Stimulated activated CD8-positive, alpha-beta memory T cell treated with anti-CD3 and anti-CD28 coated beads, Interleukin-7, amount 100 ng/mL, for 1 hour (primary cell): ENCODE results near the gene APOA5.
"Not testable (repeated sequence)": the region's sequence is repeated elsewhere in the genome, so short reads cannot be mapped to it uniquely, and the experiment has no call there.

ENCODE experiments used
- DNase-seq, 2 donors: peaks; one replicate each; pipeline ENCODE4 v3.0.0-alpha.2; 2020; ENCODE audit warnings: low read depth in 2 of 2

Gene APOA5

DNA sequence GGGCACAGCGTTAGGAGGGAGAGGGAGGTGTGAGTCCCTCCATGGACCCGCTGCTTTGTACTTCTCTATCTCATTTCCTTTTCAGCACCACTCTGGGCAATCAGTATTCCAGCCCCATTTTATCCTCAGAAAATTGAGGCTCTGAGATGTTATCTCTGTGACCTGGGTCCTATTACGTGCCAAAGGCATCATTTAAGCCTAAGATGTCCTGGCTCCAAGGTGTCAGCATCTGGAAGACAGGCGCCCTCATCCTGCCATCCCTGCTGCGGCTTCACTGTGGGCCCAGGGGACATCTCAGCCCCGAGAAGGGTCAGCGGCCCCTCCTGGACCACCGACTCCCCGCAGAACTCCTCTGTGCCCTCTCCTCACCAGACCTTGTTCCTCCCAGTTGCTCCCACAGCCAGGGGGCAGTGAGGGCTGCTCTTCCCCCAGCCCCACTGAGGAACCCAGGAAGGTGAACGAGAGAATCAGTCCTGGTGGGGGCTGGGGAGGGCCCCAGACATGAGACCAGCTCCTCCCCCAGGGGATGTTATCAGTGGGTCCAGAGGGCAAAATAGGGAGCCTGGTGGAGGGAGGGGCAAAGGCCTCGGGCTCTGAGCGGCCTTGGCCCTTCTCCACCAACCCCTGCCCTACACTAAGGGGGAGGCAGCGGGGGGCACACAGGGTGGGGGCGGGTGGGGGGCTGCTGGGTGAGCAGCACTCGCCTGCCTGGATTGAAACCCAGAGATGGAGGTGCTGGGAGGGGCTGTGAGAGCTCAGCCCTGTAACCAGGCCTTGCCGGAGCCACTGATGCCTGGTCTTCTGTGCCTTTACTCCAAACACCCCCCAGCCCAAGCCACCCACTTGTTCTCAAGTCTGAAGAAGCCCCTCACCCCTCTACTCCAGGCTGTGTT lies 37.2 kb upstream of the APOA5 start:
- no peak for DNase-seq

DNA sequence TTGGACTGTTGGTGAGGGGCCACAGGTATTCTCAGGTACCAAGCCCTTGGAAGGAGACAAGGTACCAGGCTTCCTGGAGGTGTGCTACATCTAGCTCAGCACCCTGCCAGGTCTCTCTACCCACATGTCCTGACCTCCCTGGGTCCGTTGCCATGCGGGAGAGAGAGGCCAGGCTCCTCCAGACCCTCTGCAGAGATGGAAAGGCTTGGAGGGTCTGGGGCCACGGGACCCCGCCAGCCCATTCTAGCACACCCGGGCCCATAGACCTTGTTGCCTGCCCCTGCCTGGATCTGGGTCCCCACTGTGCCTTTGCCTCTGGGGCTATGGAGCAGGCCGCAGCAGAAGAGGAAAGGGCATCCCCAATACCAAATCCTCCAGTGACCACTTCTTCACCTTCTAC lies 35.8 kb upstream of the APOA5 start:
- DNase-seq = no peak

DNA sequence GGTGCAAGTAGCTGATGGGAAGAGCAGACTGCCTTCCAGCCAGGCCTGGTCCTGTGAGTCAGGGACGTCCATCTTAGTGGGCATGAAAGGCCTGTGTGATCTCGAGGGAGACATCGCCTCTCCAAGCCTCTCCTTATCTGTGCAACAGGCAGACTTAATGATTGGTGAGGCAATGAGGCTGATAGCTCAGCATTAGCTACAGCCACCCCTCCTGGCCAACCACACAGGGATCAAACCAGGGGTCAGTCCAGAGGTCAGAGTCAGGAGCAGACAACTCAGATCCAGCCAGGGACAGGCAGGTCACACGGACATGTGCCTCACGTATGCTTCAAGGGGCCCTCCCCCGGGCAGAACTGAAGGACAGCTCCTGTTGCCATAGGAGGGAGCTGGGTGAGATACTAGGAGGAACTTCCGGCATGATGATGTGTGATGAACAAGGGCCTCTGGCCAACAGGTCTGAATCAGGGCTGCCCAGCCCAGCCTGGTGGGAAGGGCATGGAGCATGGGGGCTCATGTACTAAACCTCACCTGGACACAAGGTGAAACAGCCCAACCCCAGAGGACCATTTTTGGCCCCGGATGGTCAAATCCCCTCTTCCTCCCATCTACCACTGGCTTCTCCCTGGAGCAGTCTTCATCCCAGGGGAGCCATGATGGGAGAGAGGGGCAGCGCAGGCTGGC lies 35.2 kb upstream of the APOA5 start:
- DNase-seq = no peak

DNA sequence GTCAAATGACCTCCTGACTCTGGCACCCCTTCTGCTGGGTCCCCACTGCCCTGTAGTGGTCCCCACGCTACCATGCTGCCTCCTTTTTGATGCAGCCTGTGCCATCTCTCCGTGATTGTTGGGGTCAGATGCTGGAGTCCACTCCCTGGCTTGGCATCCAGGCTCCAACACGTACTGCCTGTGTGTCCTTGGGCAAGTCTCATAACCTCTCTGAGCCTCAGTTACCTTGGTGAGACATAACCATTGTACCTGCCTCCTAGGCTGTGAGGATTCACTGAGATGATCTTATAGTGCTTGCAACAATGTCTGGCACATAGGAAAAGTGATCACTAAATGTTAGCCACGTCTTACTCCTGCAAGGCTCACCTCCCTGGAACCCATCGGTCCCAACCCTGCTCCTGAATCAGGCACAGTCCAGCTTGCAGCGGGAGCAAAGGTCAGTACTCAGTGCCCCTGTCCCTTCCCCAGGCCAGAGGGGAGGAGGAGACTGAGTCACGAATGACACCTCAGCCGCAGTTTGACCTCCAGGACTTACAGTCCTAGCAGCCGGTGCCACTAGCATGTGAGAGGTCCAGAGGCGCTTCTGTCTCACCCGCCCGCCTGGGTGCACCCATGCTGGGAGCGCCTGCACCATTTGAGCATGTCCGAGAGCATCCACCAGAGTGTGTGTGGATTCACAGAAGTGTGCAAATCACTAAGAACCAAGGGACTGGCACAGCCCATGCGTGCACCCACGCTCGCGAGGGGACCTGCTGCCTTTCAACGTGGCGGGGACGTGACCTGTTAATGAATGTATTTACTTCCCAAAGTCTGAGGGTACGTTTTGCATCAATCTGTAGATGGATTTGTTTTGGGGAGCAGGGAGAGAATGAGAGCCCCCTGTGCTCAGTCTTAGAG lies 34.4 kb upstream of the APOA5 start:
- no peak for DNase-seq

DNA sequence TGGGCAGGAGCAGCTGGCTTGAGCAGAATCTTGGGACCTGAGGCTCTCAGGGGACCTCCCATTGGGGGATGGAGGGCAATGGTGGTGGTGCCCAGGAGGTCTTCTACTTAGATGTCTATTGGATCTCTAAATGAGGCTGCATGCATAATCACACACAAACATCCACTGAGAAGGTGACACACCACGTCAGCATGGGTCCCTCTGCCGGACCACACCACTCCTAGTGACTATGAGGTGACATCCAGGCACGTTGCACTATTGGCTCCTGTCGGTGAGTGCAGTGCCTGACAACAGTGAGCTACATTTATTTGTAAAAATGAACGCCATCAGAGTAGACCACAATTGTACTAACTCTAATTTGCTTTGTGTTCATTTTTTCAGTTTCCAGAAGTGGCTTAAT lies 33.8 kb upstream of the APOA5 start:
- DNase-seq = no peak

DNA sequence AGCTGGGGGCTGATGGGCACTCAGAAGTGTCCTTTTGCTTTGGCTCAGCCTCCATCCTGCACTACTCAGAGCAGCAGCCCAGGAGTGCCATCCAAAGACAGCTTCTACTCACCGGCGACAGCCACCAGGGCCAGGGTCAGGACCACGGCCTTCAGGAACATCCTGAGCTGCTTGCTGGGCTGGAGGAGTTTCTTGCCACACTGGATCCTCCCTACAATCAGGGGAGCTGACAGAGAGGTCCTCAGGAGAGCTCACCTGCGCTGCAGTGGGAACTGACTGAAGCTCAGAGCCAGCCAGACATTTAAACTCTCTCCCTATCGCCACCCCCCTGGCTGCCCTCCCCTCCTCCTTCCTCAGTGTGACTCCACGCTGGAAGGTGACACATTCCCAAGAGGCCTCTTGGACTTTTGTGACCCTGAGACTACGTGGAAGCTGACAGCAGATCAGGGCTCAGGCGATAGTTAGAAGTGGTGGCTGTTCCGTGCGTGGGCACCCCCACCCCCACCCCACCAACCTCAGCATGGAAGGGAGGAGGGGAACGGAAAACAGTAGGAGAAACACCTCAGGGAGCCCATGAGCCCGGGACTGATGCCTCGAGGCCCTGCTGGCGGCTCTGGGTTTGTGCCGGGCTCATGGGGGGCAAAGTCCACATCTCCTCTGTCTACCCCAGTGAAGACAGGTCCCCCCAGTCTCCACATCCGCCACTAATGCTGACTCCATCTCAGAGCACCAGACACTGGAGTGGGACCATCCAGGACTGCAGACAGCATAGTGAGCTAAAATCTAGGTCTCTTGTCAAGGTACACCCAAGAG lies 31.6 kb upstream of the APOA5 start, which contains the start of gene APOA4:
APOA4 (minus strand) TSS at position 274 of the 813 bp plus-strand sequence; CDS start at position 161, 113 bp downstream.
- DNase-seq = no peak

DNA sequence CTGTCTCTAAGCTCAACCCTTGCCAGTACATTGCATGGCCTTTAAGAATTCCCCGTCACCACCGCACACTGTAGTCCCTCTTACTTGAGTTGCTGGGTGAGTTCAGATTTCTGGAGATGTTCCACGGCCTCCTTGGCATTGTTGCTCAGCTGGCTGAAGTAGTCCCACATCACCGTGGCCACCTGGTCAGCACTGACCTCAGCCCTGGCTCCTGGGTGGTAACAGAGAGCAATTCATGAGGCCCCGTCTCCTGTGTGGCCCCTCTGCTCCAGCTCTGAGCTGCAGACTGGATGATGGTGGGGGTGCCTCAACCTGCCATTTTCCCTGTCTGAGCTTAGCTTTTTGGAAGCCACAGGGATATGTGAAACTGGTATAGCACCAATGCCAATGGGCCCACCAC lies 30.9 kb upstream of the APOA5 start:
- DNase-seq = no peak

DNA sequence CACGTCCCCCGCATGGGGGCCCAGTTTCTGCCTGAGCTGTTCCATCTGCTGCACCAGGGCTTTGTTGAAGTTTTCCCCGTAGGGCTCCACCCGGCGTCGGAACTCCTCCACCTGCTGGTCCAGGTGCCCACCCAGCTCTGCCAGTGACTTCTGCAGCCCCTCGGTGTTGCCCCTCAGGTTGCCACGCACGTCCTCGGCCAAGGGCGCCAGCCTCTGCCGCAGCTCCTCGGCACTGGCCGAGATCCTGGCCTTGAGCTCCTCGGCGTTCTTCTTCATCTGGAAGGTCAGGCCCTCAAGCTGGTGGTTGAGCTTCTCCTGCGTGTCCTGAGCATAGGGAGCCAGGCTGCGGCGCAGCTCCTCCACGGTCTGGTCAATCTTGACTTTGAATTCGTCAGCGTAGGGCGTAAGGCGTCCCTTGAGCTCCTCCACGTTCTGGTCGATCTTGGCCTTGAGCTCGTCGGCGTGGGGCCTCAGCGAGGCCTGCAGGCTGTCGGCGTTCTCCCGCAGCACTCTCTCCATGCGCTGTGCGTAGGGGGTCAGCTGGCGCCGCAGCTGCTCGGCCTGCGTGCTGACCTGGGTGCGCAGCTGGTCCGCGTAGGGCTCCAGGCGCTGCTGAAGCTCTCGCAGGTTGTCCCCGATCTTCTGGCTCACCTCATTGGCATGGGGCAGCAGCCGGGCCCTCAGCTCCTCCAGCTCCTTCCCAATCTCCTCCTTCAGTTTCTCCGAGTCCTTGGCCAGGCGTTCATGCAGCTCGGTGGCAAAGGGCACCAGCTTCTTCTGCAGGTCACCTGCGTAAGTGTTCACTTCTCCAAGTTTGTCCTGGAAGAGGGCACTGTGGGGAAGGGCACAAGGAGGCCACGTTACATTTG lies 29.6 kb upstream of the APOA5 start:
- DNase-seq = no peak

DNA sequence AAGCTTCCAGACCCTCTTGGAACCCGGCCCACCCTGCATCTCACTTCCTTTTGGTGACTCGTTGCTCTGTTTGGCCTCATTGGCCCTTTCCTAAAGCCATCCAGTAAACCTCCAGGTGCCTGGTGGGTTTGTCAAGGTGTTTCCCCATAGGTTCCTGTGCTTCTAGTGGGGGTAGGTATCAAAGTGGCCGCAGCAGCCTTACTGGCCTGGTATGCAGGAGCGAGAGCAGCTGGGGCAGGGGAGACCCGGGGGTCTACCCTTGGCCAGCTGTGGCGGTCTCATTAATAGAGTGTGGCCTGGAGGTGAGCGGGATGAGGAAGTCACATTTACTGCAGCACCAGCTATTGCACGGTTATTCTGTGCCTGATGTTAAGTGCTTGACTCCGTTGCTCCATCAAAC lies 27.4 kb upstream of the APOA5 start:
- DNase-seq = no peak

DNA sequence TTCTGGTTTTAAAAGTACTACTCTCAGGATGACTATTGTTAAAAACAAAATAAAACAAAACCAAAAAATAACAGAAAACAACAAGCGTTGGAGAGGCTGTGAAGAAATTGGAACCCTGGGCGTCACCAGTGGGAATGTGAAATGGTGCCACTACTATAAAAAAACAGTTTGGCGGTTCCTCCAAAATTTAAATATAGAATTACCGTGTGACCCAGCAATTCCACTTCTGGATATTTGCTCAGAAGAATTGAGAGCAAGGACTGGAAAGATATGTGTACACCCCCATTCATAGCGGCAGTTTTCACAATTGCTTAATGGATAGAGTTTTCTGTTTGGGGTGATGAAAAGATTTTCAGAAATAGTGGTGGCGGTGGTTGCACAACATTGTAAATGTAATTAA lies 22.8 kb upstream of the APOA5 start:
- no peak for DNase-seq

DNA sequence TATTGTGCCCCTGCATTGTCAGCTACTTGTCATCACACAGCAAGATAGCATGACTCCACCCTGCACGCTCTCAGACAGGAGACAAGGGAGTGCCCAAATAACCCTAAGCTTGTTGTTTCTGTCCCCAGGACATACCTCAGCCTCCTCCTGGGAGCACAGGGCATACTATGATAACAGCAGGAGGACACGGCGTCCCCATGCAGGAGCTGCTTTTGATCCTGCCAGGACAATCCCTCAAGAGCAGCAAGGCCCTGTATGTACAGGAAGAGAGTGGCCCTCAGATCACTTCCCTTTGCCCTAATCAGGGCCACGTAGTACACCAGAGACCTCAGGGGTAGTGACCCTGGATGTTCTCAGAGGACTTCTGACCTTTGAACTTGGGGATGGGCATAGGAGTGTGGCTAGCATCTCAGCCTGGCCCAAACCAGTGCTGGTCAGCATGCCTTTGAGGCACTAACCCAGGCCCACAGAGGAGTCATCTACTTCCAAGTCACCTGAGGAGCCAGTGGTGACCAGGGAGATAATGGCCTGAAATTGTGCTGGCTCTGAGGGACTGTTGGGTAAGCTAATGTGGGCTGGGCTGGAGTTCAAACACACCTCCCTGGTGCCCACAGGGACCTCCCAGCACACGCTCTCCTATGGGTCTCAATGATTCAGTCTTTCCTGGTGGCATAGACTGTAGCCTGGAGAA lies 22.2 kb upstream of the APOA5 start:
- no peak for DNase-seq

DNA sequence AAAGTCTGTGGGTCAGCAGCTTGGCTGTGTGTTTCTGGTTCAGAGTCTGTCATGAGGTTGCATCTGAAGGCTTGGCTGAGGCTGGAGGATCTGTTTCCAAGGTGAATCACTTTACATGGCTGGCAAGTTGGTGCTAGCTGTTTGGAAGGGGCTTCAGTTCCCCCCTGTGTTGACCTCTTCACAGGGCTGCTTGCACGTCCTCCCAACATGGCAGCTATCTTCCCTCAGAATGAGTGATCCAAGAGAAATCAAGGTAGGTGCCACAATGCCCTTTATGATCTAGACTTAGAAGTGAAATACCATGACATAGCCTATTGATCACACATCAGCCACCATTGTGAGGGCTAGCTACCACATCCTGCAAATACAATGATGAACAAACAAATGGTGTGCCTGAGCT lies 21.5 kb upstream of the APOA5 start:
- DNase-seq = no peak

DNA sequence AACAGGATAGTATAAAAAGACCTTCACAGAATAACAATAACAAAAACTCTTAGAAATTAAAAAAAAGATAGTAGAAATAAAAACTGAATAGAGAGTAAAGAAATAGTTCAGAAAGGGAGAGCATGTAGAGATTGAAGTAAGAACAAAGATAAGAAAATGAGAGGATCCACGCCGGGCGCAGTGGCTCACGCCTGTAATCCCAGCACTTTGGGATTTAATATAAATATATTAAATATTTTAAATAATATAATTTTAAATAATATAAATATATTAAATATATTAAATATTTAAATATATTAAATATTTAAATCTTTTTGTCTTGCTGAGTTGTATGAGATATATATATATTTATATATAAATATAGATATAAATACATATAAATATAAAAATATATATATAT lies 20.4 kb upstream of the APOA5 start:
- DNase-seq = no peak

DNA sequence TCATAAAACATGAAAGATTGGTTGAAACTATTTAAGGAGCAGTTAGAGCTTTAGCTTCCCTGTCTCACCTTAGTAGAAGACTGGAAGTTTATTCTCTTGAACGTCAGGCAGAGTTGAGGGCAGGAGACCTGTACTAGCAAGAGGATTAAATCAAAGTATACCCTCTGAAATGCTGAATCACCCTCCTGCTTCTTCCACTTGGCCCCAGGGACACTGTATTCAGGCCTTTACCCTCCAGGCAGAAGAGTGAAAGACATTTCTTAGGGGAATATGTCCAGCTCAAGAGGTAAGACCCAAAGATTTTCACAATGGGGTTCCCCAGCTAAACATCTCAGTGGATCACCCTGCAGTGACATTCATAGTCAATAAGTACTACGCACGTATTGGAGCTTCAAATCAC lies 19.5 kb upstream of the APOA5 start:
- DNase-seq = no peak

DNA sequence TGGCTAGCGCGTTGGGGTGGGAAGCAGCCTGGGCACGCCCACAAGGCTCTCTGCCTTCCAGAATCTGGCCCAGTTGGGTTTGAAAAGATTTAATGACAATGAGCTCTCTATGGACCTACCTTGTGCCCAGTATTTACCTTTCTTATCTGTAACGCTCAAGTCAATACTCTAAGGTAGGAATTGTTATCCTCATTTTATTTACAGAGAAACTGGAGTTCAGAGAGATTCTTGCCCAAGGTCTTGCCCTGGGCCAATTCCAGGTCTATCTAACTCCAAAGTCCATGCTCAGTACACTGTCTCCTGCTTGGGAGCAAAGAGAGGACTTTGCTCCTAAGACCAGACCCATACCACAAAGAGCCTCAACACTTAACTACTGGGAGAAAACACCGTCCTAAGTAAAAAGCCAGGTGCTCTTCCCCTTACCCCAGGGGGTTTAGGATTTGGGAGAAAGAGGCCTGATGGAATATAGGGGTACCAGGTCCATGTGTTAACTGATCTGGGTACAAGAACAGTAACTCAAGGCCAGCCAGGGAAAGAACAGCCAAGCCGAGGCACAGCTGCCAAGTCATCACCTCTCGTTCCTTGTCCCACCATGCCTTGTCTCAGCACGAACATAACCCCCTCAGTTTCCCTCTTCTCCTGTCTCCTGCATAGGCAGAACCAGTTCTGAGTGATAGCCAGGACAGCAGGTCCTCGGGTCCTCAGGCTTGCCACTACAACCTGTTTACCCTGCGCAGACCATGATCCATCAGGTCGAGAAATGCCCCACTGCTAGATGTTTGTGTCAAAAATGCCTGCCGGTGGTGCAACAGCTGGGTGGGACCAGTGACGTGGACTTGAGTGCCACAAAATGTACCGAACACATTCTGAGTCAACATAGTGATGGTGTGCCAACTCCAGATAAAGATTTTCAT lies 16.8 kb upstream of the APOA5 start:
- no peak for DNase-seq

DNA sequence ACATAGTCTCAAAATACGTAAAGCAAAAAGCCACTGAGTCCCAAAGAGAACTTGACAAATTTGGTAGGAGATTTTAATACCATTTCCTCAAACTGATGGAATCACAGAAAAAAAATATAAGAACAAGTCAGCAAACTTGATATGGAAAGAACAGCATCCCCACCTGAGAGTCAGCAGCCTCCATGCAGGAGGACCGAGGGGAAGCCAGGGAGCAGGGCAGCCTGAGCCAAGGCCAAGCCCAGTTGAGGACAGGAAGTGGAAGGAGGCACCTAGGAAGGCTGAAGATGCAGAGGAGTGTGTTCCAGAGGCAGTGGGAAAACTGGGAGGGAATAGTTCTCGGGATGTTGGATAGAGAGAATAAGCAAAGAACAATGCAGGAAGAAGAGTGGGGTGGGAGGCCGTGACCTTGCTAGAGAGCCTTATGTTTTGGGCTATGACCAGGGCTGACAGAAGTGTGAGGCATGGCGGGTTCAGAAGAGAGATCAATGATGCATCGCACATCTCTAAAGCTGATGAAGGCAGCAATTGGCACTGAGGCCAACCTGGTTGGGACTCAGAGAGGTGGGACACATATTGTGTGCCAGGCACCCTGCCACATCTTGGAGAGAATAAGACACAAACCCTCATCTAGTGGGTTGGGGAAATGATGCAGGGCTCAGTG lies 16.1 kb upstream of the APOA5 start:
- DNase-seq = no peak

DNA sequence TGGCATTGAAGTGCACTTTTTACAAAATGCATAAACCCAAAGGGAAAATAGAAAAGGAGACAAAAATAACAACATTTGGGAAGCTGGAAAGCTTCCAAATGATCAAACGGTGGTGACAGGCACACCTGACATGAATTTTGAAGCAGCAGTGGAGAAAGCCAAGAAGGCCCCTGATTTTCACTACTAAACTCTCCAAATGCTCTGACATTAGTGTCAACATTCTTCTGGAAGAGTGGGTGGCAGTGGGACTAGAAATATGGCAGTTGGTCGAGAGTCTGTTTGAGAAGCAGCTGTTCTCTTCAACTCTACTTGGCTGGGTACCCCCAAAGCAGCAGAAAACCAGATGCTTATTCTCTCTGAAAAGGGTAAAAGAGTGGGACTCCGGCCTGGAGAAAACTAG lies 12.3 kb upstream of the APOA5 start:
- no peak for DNase-seq

DNA sequence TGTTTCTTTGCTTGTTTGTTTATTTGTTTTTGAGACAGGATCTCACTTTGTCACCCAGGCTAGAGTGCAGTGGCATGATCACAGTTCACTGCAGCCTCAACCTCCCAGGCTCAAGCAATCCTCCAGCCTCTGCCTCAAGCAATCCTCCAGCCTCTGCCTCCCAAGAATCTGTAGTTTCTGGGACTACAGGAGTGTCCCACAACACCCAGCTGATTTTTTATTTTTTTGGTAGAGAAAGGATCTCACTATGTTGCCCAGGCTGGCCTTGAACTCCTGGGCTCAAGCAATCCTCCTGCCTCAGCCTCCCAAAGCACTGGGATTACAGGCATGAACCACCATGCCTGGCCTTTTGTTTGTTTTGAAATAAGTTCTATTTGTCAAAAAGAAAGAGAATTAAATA lies 10.0 kb upstream of the APOA5 start:
- DNase-seq = not testable (repeated sequence)
